Measurements from ENCODE around the gene ABCD1.

GRCh38 chrX:153701706-153702105 lies 22.9 kb upstream of the ABCD1 start:
- no peak for TF ChIP-seq POLR2A (IDR thresholded peaks at IDR 0.05; ENCODE audit: low read depth, low read length)
- TF ChIP-seq POLR2AphosphoS5 (IDR thresholded peaks at IDR 0.05; ENCODE audit: low read depth, low read length): no peak
- TF ChIP-seq PAX5 (IDR thresholded peaks at IDR 0.05; ENCODE audit: insufficient read depth, low read length, severe bottlenecking): no peak
- no peak for TF ChIP-seq TAF1 (IDR thresholded peaks at IDR 0.05; ENCODE audit: low read depth, low read length)
- no peak for TF ChIP-seq POU2F2 (IDR thresholded peaks at IDR 0.05; ENCODE audit: low read depth, low read length)

All from GM12891 (cell line).